HUES64 (cell line): Measurements from ENCODE around the gene DMBT1.
"Not testable (repeated sequence)": the region's sequence is repeated elsewhere in the genome, so short reads cannot be mapped to it uniquely, and the experiment has no call there.

ENCODE experiments used
- H3K27ac ChIP-seq: 2 replicates; pipeline ENCODE4 v1.7.0; 2013; ENCODE audit warnings: low read depth, low read length, inconsistent platforms
- H3K27me3 ChIP-seq: 2 replicates; pipeline ENCODE4 v1.6.1; 2013; ENCODE audit warnings: mild to moderate bottlenecking, low read length; ENCODE audit not compliant: insufficient read depth
- H3K36me3 ChIP-seq: 2 replicates; pipeline ENCODE4 v1.6.1; 2013; ENCODE audit warnings: mild to moderate bottlenecking, low read length; ENCODE audit not compliant: insufficient read depth
- H3K4me1 ChIP-seq: 2 replicates; pipeline ENCODE4 v1.6.1; 2013; ENCODE audit warnings: mild to moderate bottlenecking, low read length, moderate library complexity; ENCODE audit not compliant: insufficient read depth
- H3K4me3 ChIP-seq: 2 replicates; pipeline ENCODE4 v1.5.1; 2013; ENCODE audit warnings: mild to moderate bottlenecking, low read length, moderate library complexity
- H3K9ac ChIP-seq: 2 replicates; pipeline ENCODE4 v1.6.1; 2013; ENCODE audit warnings: mild to moderate bottlenecking, low read depth, low read length
- H3K9me3 ChIP-seq: 2 replicates; pipeline ENCODE4 v1.6.1; 2013; ENCODE audit warnings: low read depth, low read length; ENCODE audit not compliant: insufficient read depth
- WGBS: fragments of 150-250, 120-280 bp; methylation state at CpG from one replicate; pipeline ENCODE4 v1.1.7; 2013; ENCODE audit warnings: missing lambda C conversion rate; 5-methylcytosine and 5-hydroxymethylcytosine counted together

Gene DMBT1

DNA sequence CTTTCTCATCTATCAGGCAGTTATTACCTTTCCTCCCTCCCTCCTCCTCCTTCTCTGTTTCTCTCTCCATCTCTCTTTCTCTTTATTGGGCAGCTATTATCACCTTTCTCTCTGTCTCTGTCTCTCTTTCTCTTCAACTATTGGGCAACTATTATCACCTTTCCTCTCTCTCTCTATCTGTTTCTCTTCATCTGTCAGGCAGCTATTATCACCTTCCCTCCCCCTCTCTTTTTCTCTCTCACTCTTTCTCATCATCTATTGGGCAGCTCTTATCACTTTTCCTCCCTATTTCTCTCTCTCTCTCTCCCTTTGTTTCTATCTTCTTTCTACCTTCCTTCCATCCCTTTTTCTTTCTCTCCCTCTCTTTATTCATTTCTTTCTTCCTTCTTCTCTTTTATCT is 1.2 kb downstream of the DMBT1 start:
- Histone ChIP-seq H3K27me3 (no peaks in the 10 kb centered on the region), H3K36me3 (no peaks in the 10 kb centered on the region), H3K9me3 (no peaks in the 10 kb centered on the region), H3K27ac (no peak overlapping the region), H3K4me3 (no peak overlapping the region), H3K9ac (no peak overlapping the region), H3K4me1 (peaks cover 7% of the 10 kb centered on the region; the same call in 1 of the 2 replicates)

DNA sequence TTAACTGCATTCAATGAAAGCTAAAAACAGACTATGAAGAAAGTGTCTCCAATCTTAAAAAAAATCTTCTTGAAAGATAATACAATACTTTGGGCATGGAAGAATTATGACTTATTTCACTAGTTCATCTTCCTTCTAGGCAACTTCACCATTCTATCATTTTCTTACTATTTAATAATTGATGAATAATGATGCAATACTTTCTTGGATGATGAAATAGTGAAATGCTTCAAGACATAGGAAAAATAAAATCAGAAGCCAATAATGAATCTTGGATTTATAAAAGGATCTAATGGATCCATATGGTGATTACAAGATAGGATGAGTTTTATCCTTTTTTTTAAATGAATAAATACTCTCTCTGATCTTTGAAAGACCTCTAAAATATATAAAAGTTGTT is 4.4 kb downstream of the DMBT1 start:
- Histone ChIP-seq H3K4me3 (no peak overlapping the region), H3K9me3 (no peaks in the 10 kb centered on the region)

GRCh38 chr10:122565766-122566206 is 5.2 kb downstream of the DMBT1 start:
- Histone ChIP-seq H3K9ac (no peak overlapping the region), H3K9me3 (no peaks in the 10 kb centered on the region), H3K4me3 (no peak overlapping the region), H3K4me1 (no peaks in the 10 kb centered on the region), H3K27me3 (no peaks in the 10 kb centered on the region), H3K27ac (no peak overlapping the region), H3K36me3 (no peaks in the 10 kb centered on the region)
- WGBS: 46% methylated on average over 13 of the region's 13 CpGs

More for the DNA sequence above, 4.4 kb downstream of the DMBT1 start:
- Histone ChIP-seq H3K27me3 (no peaks in the 10 kb centered on the region), H3K4me1 (no peaks in the 10 kb centered on the region), H3K27ac (no peak overlapping the region), H3K36me3 (no peaks in the 10 kb centered on the region), H3K9ac (no peak overlapping the region)

- Histone ChIP-seq H3K9ac (no peak overlapping the region), H3K27me3 (no peaks in the 10 kb centered on the region), H3K9me3 (no peaks in the 10 kb centered on the region), H3K27ac (no peak overlapping the region), H3K4me3 (no peak overlapping the region), H3K4me1 (no peaks in the 10 kb centered on the region), H3K36me3 (no peaks in the 10 kb centered on the region)
- WGBS: 93% methylated on average over 1 of the region's 1 CpG
Measured at GRCh38 chr10:122566632-122567031, 6.1 kb downstream of the DMBT1 start.

DNA sequence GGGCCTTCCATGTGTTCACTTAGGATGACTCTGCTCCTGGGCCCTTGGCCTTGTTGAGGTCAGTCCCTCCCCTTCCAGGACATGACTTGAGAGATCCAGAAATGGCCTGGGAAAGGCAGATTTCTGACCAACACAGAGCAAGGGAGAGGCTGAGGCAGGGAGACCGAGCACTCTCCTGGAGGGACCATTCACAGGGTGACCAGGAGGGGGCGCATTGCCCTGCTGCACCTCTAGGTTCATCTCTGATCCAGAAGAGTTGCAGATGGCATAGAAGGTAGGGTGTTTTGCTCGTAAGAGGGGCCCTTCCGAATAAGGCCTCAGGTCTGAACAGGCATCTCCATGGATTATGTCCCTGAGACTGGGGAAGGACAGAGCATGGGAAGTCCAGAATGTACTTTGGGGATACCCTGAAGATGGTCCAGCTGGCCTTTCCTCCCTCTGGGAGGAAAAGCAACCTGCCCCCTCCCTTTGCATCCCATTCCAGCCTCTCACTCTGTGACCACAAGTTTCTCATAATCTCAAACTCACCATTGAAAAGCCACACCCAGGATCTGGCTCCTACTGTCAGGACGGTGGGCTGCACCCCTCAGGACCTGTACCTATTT is 6.6 kb downstream of the DMBT1 start:
- Histone ChIP-seq H3K4me1 (no peaks in the 10 kb centered on the region), H3K4me3 (no peak overlapping the region), H3K9ac (no peak overlapping the region), H3K27ac (no peak overlapping the region), H3K36me3 (no peaks in the 10 kb centered on the region), H3K9me3 (no peaks in the 10 kb centered on the region), H3K27me3 (no peaks in the 10 kb centered on the region)
- 66% methylated on average over 5 of the region's 5 CpGs for WGBS

GRCh38 chr10:122568551-122568950 is 8.0 kb downstream of the DMBT1 start:
- 92% methylated on average over 8 of the region's 8 CpGs for WGBS
- H3K27me3 ChIP-seq: no peaks in the 10 kb centered on the region
- no peak overlapping the region for H3K9ac ChIP-seq
- H3K4me3 ChIP-seq: no peak overlapping the region
- H3K27ac ChIP-seq: no peak overlapping the region
- no peaks in the 10 kb centered on the region for H3K36me3 ChIP-seq
- no peaks in the 10 kb centered on the region for H3K9me3 ChIP-seq
- no peaks in the 10 kb centered on the region for H3K4me1 ChIP-seq

DNA sequence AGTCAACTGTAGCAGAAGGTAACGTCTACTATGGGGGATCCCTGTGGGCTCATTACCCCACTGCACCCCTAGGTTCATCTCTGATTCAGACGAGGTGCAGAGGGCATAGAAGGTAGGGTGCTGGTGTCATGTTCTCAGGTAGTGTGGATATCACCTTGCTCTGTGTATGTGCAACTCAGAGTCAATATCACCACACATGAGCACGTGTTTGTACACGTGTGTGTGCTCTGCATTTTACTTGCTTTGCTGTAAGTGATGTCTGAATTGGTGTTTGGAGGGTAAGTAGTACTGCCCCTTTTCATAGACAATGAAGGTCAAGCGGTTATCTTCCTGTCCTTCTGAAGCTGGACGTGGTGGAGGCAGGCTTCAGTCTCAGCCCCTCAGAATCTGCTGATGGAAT is 10.4 kb downstream of the DMBT1 start:
- H3K4me1 ChIP-seq: no peaks in the 10 kb centered on the region
- no peaks in the 10 kb centered on the region for H3K36me3 ChIP-seq
- 80% methylated on average over 6 of the region's 6 CpGs for WGBS
- no peak overlapping the region for H3K27ac ChIP-seq
- 0 out of 2 replicates have a peak, but pooled peaks cover 2% of the 10 kb centered on the region for H3K9me3 ChIP-seq
- H3K27me3 ChIP-seq: no peaks in the 10 kb centered on the region
- no peak overlapping the region for H3K4me3 ChIP-seq
- no peak overlapping the region for H3K9ac ChIP-seq

GRCh38 chr10:122571892-122572291 is 11.3 kb downstream of the DMBT1 start:
- Histone ChIP-seq H3K36me3 (no peaks in the 10 kb centered on the region), H3K27ac (no peak overlapping the region), H3K9ac (no peak overlapping the region), H3K9me3 (0 out of 2 replicates have a peak, but pooled peaks cover 2% of the 10 kb centered on the region), H3K4me1 (no peaks in the 10 kb centered on the region), H3K4me3 (no peak overlapping the region), H3K27me3 (no peaks in the 10 kb centered on the region)
- 90% methylated on average over 3 of the region's 3 CpGs for WGBS

GRCh38 chr10:122575776-122576175 is 15.2 kb downstream of the DMBT1 start:
- Histone ChIP-seq H3K27ac (no peak overlapping the region), H3K27me3 (no peaks in the 10 kb centered on the region), H3K4me3 (no peak overlapping the region), H3K36me3 (no peaks in the 10 kb centered on the region), H3K9me3 (0 out of 2 replicates have a peak, but pooled peaks cover 2% of the 10 kb centered on the region), H3K4me1 (no peaks in the 10 kb centered on the region), H3K9ac (no peak overlapping the region)
- 81% methylated on average over 3 of the region's 3 CpGs for WGBS

DNA sequence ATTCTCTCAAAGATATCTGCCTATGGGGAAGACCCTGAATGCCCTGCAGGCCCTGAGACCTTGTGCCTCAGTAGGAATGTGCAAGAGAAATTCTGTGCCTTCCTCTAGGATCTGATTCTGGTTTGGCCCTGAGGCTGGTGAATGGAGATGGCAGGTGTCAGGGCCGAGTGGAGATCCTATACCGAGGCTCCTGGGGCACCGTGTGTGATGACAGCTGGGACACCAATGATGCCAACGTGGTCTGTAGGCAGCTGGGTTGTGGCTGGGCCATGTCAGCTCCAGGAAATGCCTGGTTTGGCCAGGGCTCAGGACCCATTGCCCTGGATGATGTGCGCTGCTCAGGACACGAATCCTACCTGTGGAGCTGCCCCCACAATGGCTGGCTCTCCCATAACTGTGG is 15.7 kb downstream of the DMBT1 start:
- Histone ChIP-seq H3K9ac (no peak overlapping the region), H3K36me3 (no peaks in the 10 kb centered on the region), H3K27me3 (no peaks in the 10 kb centered on the region), H3K9me3 (0 out of 2 replicates have a peak, but pooled peaks cover 2% of the 10 kb centered on the region), H3K4me3 (no peak overlapping the region), H3K4me1 (no peaks in the 10 kb centered on the region), H3K27ac (no peak overlapping the region)
- WGBS: 86% methylated on average over 6 of the region's 6 CpGs

GRCh38 chr10:122577311-122577885 is 16.8 kb downstream of the DMBT1 start:
- Histone ChIP-seq H3K36me3 (no peaks in the 10 kb centered on the region), H3K27me3 (no peaks in the 10 kb centered on the region), H3K4me3 (no peak overlapping the region), H3K27ac (no peak overlapping the region), H3K9me3 (0 out of 2 replicates have a peak, but pooled peaks cover 2% of the 10 kb centered on the region), H3K9ac (no peak overlapping the region), H3K4me1 (no peaks in the 10 kb centered on the region)
- 93% methylated on average over 12 of the region's 12 CpGs for WGBS

- H3K9ac ChIP-seq, H3K27me3 ChIP-seq, H3K4me3 ChIP-seq, H3K9me3 ChIP-seq, H3K27ac ChIP-seq, H3K36me3 ChIP-seq, H3K4me1 ChIP-seq: not testable (repeated sequence)
- 94% methylated on average over 7 of the region's 7 CpGs for WGBS
Measured at GRCh38 chr10:122586070-122586469, 25.5 kb downstream of the DMBT1 start.
